Neuron (in vitro differentiated cells): ENCODE measurements around the gene LRRC27.

Experiments used
- H2AFZ ChIP-seq: one replicate; pipeline ENCODE4 v1.6.1; 2013; ENCODE audit warnings: low read depth, mild to moderate bottlenecking, inconsistent platforms, low read length, moderate library complexity
- H3K27me3 ChIP-seq: one replicate; pipeline ENCODE4 v1.6.1; 2013; ENCODE audit warnings: low read length; ENCODE audit not compliant: insufficient read depth
- H3K36me3 ChIP-seq: one replicate; pipeline ENCODE4 v1.6.1; 2013; ENCODE audit warnings: low read length; ENCODE audit not compliant: insufficient read depth
- H3K4me1 ChIP-seq: one replicate; pipeline ENCODE4 v1.6.1; 2013; ENCODE audit warnings: low read length; ENCODE audit not compliant: insufficient read depth
- H3K4me3 ChIP-seq: 2 replicates; pipeline ENCODE4 v1.5.1; 2013; ENCODE audit warnings: mild to moderate bottlenecking, low read length, moderate library complexity
- H3K9me3 ChIP-seq: one replicate; pipeline ENCODE4 v1.6.1; 2013; ENCODE audit warnings: low read length

LRRC27 gene

GRCh38 chr10:132296666-132297443, 35.1 kb upstream of the LRRC27 start:
- Histone ChIP-seq H3K9me3 (peaks cover 2% of the 10 kb centered on the region), H2AFZ (no peak overlapping the region), H3K36me3 (no peaks in the 10 kb centered on the region), H3K27me3 (no peaks in the 10 kb centered on the region), H3K4me3 (no peak overlapping the region), H3K4me1 (peaks cover 22% of the 10 kb centered on the region)

- H3K4me1 ChIP-seq: peaks cover 22% of the 10 kb centered on the region
- H3K9me3 ChIP-seq: peaks cover 2% of the 10 kb centered on the region
- no peak overlapping the region for H2AFZ ChIP-seq
- H3K27me3 ChIP-seq: no peaks in the 10 kb centered on the region
- H3K4me3 ChIP-seq: no peak overlapping the region
- H3K36me3 ChIP-seq: no peaks in the 10 kb centered on the region
These were observed 34.5 kb upstream of the LRRC27 start for GRCh38 chr10:132297526-132297925.

- H3K36me3 ChIP-seq: no peaks in the 10 kb centered on the region
- H3K9me3 ChIP-seq: peaks cover 6% of the 10 kb centered on the region
- H3K4me3 ChIP-seq: no peak overlapping the region
- peaks cover 18% of the 10 kb centered on the region for H3K4me1 ChIP-seq
- H2AFZ ChIP-seq: no peak overlapping the region
- no peaks in the 10 kb centered on the region for H3K27me3 ChIP-seq
These were observed 33.7 kb upstream of the LRRC27 start for GRCh38 chr10:132298038-132298881.

- H3K27me3 ChIP-seq: no peaks in the 10 kb centered on the region
- H3K4me3 ChIP-seq: no peak overlapping the region
These were observed 32.3 kb upstream of the LRRC27 start for GRCh38 chr10:132299371-132300336.

GRCh38 chr10:132300582-132300981, 31.4 kb upstream of the LRRC27 start:
- Histone ChIP-seq H3K4me3 (no peak overlapping the region), H3K36me3 (no peaks in the 10 kb centered on the region), H3K4me1 (peaks cover 9% of the 10 kb centered on the region), H3K27me3 (no peaks in the 10 kb centered on the region), H2AFZ (no peak overlapping the region), H3K9me3 (peaks cover 8% of the 10 kb centered on the region)

More at GRCh38 chr10:132299371-132300336, 32.3 kb upstream of the LRRC27 start:
- Histone ChIP-seq H2AFZ (no peak overlapping the region), H3K4me1 (peaks cover 9% of the 10 kb centered on the region), H3K9me3 (peaks cover 8% of the 10 kb centered on the region), H3K36me3 (no peaks in the 10 kb centered on the region)

GRCh38 chr10:132301371-132302330, 30.3 kb upstream of the LRRC27 start:
- Histone ChIP-seq H3K4me3 (no peak overlapping the region), H2AFZ (no peak overlapping the region), H3K27me3 (no peaks in the 10 kb centered on the region), H3K9me3 (peaks cover 8% of the 10 kb centered on the region), H3K4me1 (peaks cover 11% of the 10 kb centered on the region), H3K36me3 (no peaks in the 10 kb centered on the region)

- H2AFZ ChIP-seq: no peak overlapping the region
- no peaks in the 10 kb centered on the region for H3K36me3 ChIP-seq
- peaks cover 15% of the 10 kb centered on the region for H3K4me1 ChIP-seq
- H3K27me3 ChIP-seq: no peaks in the 10 kb centered on the region
- no peak overlapping the region for H3K4me3 ChIP-seq
- H3K9me3 ChIP-seq: peaks cover 8% of the 10 kb centered on the region
These were observed 29.3 kb upstream of the LRRC27 start for GRCh38 chr10:132302421-132303310.

- no peak overlapping the region for H3K4me3 ChIP-seq
- peaks cover 8% of the 10 kb centered on the region for H3K9me3 ChIP-seq
- no peak overlapping the region for H2AFZ ChIP-seq
- peaks cover 8% of the 10 kb centered on the region for H3K4me1 ChIP-seq
- no peaks in the 10 kb centered on the region for H3K36me3 ChIP-seq
- no peaks in the 10 kb centered on the region for H3K27me3 ChIP-seq
These were observed 28.5 kb upstream of the LRRC27 start for GRCh38 chr10:132303361-132304115.

- Histone ChIP-seq H3K9me3 (peaks cover 6% of the 10 kb centered on the region), H2AFZ (no peak overlapping the region), H3K4me1 (peaks cover 12% of the 10 kb centered on the region), H3K27me3 (no peaks in the 10 kb centered on the region), H3K4me3 (no peak overlapping the region), H3K36me3 (no peaks in the 10 kb centered on the region)
These were observed 27.1 kb upstream of the LRRC27 start for GRCh38 chr10:132304756-132305509.

GRCh38 chr10:132305654-132306342, 26.2 kb upstream of the LRRC27 start:
- no peaks in the 10 kb centered on the region for H3K36me3 ChIP-seq
- peaks cover 12% of the 10 kb centered on the region for H3K4me1 ChIP-seq
- no peaks in the 10 kb centered on the region for H3K27me3 ChIP-seq
- H2AFZ ChIP-seq: no peak overlapping the region
- H3K4me3 ChIP-seq: no peak overlapping the region
- H3K9me3 ChIP-seq: peaks cover 6% of the 10 kb centered on the region
